Smooth muscle cell of the brain vasculature (primary cell): ENCODE measurements around the gene DVL1.
A peak's percentile ranks its signal among the peaks of the same experiment; 100 is the strongest.
"Not testable (repeated sequence)": the region's sequence is repeated elsewhere in the genome, so short reads cannot be mapped to it uniquely, and the experiment has no call there.

Experiments used
- DNase-seq: peaks from one replicate; pipeline ENCODE4 v3.0.0-alpha.2; 2012; ENCODE audit warnings: low read depth, low spot score

The DVL1 gene

GRCh38 chr1:1327291-1327690, 21.9 kb downstream of the DVL1 start:
- no peak for DNase-seq

GRCh38 chr1:1326075-1326605, 23.1 kb downstream of the DVL1 start:
- no peak for DNase-seq

GRCh38 chr1:1325288-1326074, 23.7 kb downstream of the DVL1 start:
- DNase-seq = no peak

- DNase-seq = peak; percentile 59
Observed at GRCh38 chr1:1324524-1325287, 24.5 kb downstream of the DVL1 start, which contains the start of the genes CPTP and INTS11. Gene CPTP, plus strand, starts transcription at chr1:1324802. Its CDS starts 2,109 bp downstream, at chr1:1326911. Gene INTS11, minus strand, starts transcription at chr1:1324660. Its CDS starts 52 bp downstream, at chr1:1324608.

GRCh38 chr1:1324084-1324523, 25.1 kb downstream of the DVL1 start:
- DNase-seq = no peak

GRCh38 chr1:1322952-1323351, 26.3 kb downstream of the DVL1 start:
- no peak for DNase-seq

GRCh38 chr1:1322418-1322817, 26.8 kb downstream of the DVL1 start:
- DNase-seq = no peak

GRCh38 chr1:1321477-1321876, 27.7 kb downstream of the DVL1 start:
- DNase-seq = no peak

- no peak for DNase-seq
Observed at GRCh38 chr1:1320666-1321448, 28.4 kb downstream of the DVL1 start.

GRCh38 chr1:1319646-1319941, 29.6 kb downstream of the DVL1 start:
- no peak for DNase-seq

- DNase-seq = no peak
Observed at GRCh38 chr1:1318777-1319645, 30.2 kb downstream of the DVL1 start.

GRCh38 chr1:1318131-1318652, 31.0 kb downstream of the DVL1 start:
- DNase-seq = peak; percentile 66

GRCh38 chr1:1317420-1317819, 31.8 kb downstream of the DVL1 start:
- DNase-seq = no peak

- not testable (repeated sequence) for DNase-seq
Observed at GRCh38 chr1:1316199-1316598, 33.0 kb downstream of the DVL1 start.

GRCh38 chr1:1315435-1315954, 33.7 kb downstream of the DVL1 start:
- DNase-seq = no peak

GRCh38 chr1:1314678-1315335, 34.4 kb downstream of the DVL1 start:
- DNase-seq = no peak

GRCh38 chr1:1314237-1314586, 35.0 kb downstream of the DVL1 start:
- DNase-seq = no peak

GRCh38 chr1:1313500-1314236, 35.5 kb downstream of the DVL1 start:
- no peak for DNase-seq
